SK-N-SH (cell line): ENCODE measurements around the gene SIX6. TPM values are rescaled to one million over a fixed set of nuclear protein-coding genes. Genes with fewer than 3 reads are reported as not detected.
A peak's percentile ranks its signal among the peaks of the same experiment; 100 is the strongest.
"Not testable (repeated sequence)": the region's sequence is repeated elsewhere in the genome, so short reads cannot be mapped to it uniquely, and the experiment has no call there.

Experiments used
- CTCF ChIA-PET: fragments of 300-600, 350-600 bp; formaldehyde crosslinking; extraction: SDS; loops from one replicate; lab custom pipeline; 2021; lab: Yijun Ruan, JAX
- POLR2A ChIA-PET: fragments of 350-600 bp; sonication (Branson Sonifier 250); formaldehyde crosslinking; extraction: SDS; loops from one replicate; lab custom pipeline; 2020; ENCODE audit warnings: antibody characterized with exemption, inconsistent platforms; lab: Yijun Ruan, JAX
- DNase-seq: peaks from one replicate; pipeline ENCODE4 v3.0.0; 2012
- H2AFZ ChIP-seq: fragments of 200-600 bp; sonication (generic); 2 replicates; pipeline ENCODE4 v1.8.1; 2016; ENCODE audit warnings: antibody characterized with exemption, mild to moderate bottlenecking, low read depth
- H3F3A ChIP-seq: fragments of 200-600 bp; sonication (generic); replicated peaks from 2 replicates; pipeline ENCODE3; 2016; ENCODE audit warnings: antibody characterized with exemption, mild to moderate bottlenecking; ENCODE audit not compliant: insufficient read depth
- H3K27ac ChIP-seq, 2 experiments: fragments of 200-500 bp in 1 of 2; fragments of 200-600 bp in 1 of 2; sonication (Bioruptor generic) in 1 of 2; sonication (generic), shearing (Covaris generic) in 1 of 2; 2 replicates each; pipeline versions ENCODE4 v1.5.1 to v1.6.1; 2014 to 2016; ENCODE audit warnings: low read depth in 2 of 2, inconsistent platforms in 1 of 2, low read length in 1 of 2, mild to moderate bottlenecking in 1 of 2, mixed read lengths in 1 of 2
- H3K27me3 ChIP-seq: fragments of 200-600 bp; sonication (generic), shearing (Covaris generic); 2 replicates; pipeline ENCODE4 v1.6.1; 2016; ENCODE audit warnings: mixed run types; ENCODE audit not compliant: insufficient read depth
- H3K36me3 ChIP-seq, 2 experiments: fragments of 200-500 bp in 1 of 2; fragments of 200-600 bp in 1 of 2; sonication (Bioruptor generic) in 1 of 2; sonication (generic) in 1 of 2; replicated peaks in 1 of 2; 2 replicates each; pipeline versions ENCODE3 to v1.5.1; 2014 to 2016; ENCODE audit warnings: low read length in 1 of 2, mild to moderate bottlenecking in 1 of 2; ENCODE audit not compliant: insufficient read depth in 2 of 2, control insufficient read depth in 1 of 2
- H3K4me1 ChIP-seq, 2 experiments: fragments of 200-500 bp in 1 of 2; fragments of 200-600 bp in 1 of 2; sonication (Bioruptor generic) in 1 of 2; sonication (generic), shearing (Covaris generic) in 1 of 2; 2 replicates each; pipeline versions ENCODE4 v1.5.1 to v1.6.1; 2014 to 2016; ENCODE audit warnings: low read depth in 1 of 2, low read length in 1 of 2, mixed run types in 1 of 2; ENCODE audit not compliant: insufficient read depth in 2 of 2, control insufficient read depth in 1 of 2
- H3K4me2 ChIP-seq: fragments of 200-600 bp; sonication (generic), shearing (Covaris generic); 2 replicates; pipeline ENCODE4 v1.6.1; 2017; ENCODE audit warnings: mixed run types
- H3K4me3 ChIP-seq, 2 experiments: fragments of 200-500 bp in 1 of 2; fragments of 200-600 bp in 1 of 2; sonication (Bioruptor generic) in 1 of 2; sonication (generic), shearing (Covaris generic) in 1 of 2; 2 replicates each; pipeline versions ENCODE4 v1.5.1 to v1.8.1; 2014 to 2016; ENCODE audit warnings: low read depth in 2 of 2, inconsistent platforms in 1 of 2, low read length in 1 of 2, mild to moderate bottlenecking in 1 of 2, mixed read lengths in 1 of 2, moderate library complexity in 1 of 2
- H3K79me2 ChIP-seq: fragments of 200-600 bp; sonication (generic); 2 replicates; pipeline ENCODE4 v1.8.1; 2017; ENCODE audit warnings: mild to moderate bottlenecking; ENCODE audit not compliant: insufficient read depth
- H3K9ac ChIP-seq: fragments of 200-600 bp; sonication (generic); 2 replicates; pipeline ENCODE4 v1.6.1; 2017; ENCODE audit warnings: mixed run types
- H3K9me2 ChIP-seq: fragments of 200-600 bp; sonication (generic); 2 replicates; pipeline ENCODE4 v1.6.1; 2017; ENCODE audit warnings: mixed run types
- H3K9me3 ChIP-seq: fragments of 200-600 bp; sonication (generic); 2 replicates; pipeline ENCODE4 v1.6.1; 2017; ENCODE audit warnings: mixed run types, mild to moderate bottlenecking, moderate library complexity
- H4K20me1 ChIP-seq: fragments of 200-600 bp; sonication (generic); 2 replicates; pipeline ENCODE4 v1.6.1; 2017; ENCODE audit warnings: mild to moderate bottlenecking, mixed run types; ENCODE audit not compliant: insufficient read depth
- ELF1 ChIP-seq: IDR thresholded peaks from 2 replicates; pipeline ENCODE4 v1.4.0; 2012
- EZH2phosphoT487 ChIP-seq: fragments of 200-600 bp; sonication (generic); IDR thresholded peaks from 2 replicates; pipeline ENCODE4 v1.6.1; 2017; ENCODE audit warnings: low read depth, mixed run types, mild to moderate bottlenecking, antibody characterized with exemption, moderate library complexity, borderline replicate concordance
- FOSL2 ChIP-seq: IDR thresholded peaks from 2 replicates; pipeline ENCODE4 v1.4.0; 2012; ENCODE audit warnings: low read depth, mild to moderate bottlenecking, moderate library complexity, borderline replicate concordance
- FOXJ3 ChIP-seq: sonication (generic); formaldehyde crosslinking; IDR thresholded peaks from 2 replicates; pipeline ENCODE4 v1.5.1; 2020; ENCODE audit warnings: mild to moderate bottlenecking, missing genetic modification reagents
- MXI1 ChIP-seq: IDR thresholded peaks from 2 replicates; pipeline ENCODE4 v1.6.1; 2012; ENCODE audit warnings: mild to moderate bottlenecking, low read depth, low read length, improper control_type of control experiment
- PBX3 ChIP-seq: IDR thresholded peaks from 2 replicates; pipeline ENCODE4; 2012
- POLR2AphosphoS5 ChIP-seq: IDR thresholded peaks from 2 replicates; pipeline ENCODE4 v1.6.1; 2012; ENCODE audit warnings: low read depth, low read length
- RCOR1 ChIP-seq: fragments of 150-350 bp; IDR thresholded peaks from 2 replicates; pipeline ENCODE4 v1.6.1; 2017; ENCODE audit warnings: antibody characterized with exemption, low read length
- REST ChIP-seq: IDR thresholded peaks from 2 replicates; pipeline ENCODE4 v1.6.1; 2012; ENCODE audit warnings: mild to moderate bottlenecking, low read depth, low read length, moderate library complexity
- RFX5 ChIP-seq: IDR thresholded peaks from 2 replicates; pipeline ENCODE4 v1.6.1; 2012; ENCODE audit warnings: mild to moderate bottlenecking, improper control_type of control experiment, low read length
- USF1 ChIP-seq: IDR thresholded peaks from 2 replicates; pipeline ENCODE4 v1.4.0; 2012; ENCODE audit warnings: low read depth, borderline replicate concordance
- WGBS: methylation state at CpG from one replicate; pipeline ENCODE4 v1.1.6; 2017; ENCODE audit warnings: low lambda C conversion rate; 5-methylcytosine and 5-hydroxymethylcytosine counted together
- polyA plus RNA-seq, 3 experiments: library from polyadenylated mRNA; depleted of rRNA; stranded (reverse); fragments of >200 nt; gene quantifications; 2 replicates each; pipeline ENCODE4 v1.2.3, GENCODE V29; 2012

Gene SIX6
- polyA plus RNA-seq (2012; rRNA removed) = not detected in 2 replicates
- polyA plus RNA-seq (2012; cell fraction: cytosol; rRNA removed) = 0.01 TPM in 1 of 2 replicates, not detected in the other
- polyA plus RNA-seq (2012; cell fraction: nucleus; rRNA removed) = not detected in 2 replicates

GRCh38 chr14:60508707-60509437 lies at the start of gene SIX6:
Gene SIX6, plus strand, starts transcription at chr14:60509146. Its CDS starts 253 bp downstream, at chr14:60509399.
- 10% methylated on average over 22 of the region's 55 CpGs for WGBS
- CTCF ChIA-PET = interaction anchor here (1.4 to 4.8 kb wide), 7 partner anchors 13 to 325 kb away, joined by 3 to 17 read pairs (median 4); no protein-coding TSS in a partner anchor
- Histone ChIP-seq H4K20me1 (no peaks in the 10 kb centered on the region), H3K9me2 (no peaks in the 10 kb centered on the region), H3K36me3 (no peaks in the 10 kb centered on the region), H3K4me3 (peak within 1 kb of the TSS; percentile 38 to 41; a peak in 3 of 4 replicates), H3K79me2 (no peaks in the 10 kb centered on the region), H3K27me3 (peaks cover 85% of the 10 kb centered on the region), H3K4me1 (peaks cover 3 to 20% of the 10 kb centered on the region in 2 experiments; a peak in 1 of 4 replicates), H3K9me3 (no peaks in the 10 kb centered on the region), H3K4me2 (peak within 1 kb of the TSS; percentile 78), H3F3A (no peaks in the 10 kb centered on the region), H3K9ac (no peak within 1 kb of the TSS), H3K27ac (no peak within 1 kb of the TSS), H2AFZ (no peak within 1 kb of the TSS)
- TF ChIP-seq RFX5 (no peak), EZH2phosphoT487 (0 out of 2 replicates have a peak, but pooled peaks have one; percentile 43), ELF1 (no peak), POLR2AphosphoS5 (no peak), FOSL2 (no peak), REST (peak; percentile 94), PBX3 (peak; percentile 80), FOXJ3 (CRISPR knock-in tag) (no peak), RCOR1 (no peak), MXI1 (no peak), USF1 (no peak)
- DNase-seq = peak; percentile 77
- POLR2A ChIA-PET = no interaction called here

GRCh38 chr14:60480248-60480647 lies 28.7 kb upstream of the SIX6 start:
- H3K79me2 ChIP-seq, H2AFZ ChIP-seq, H3K36me3 ChIP-seq, H4K20me1 ChIP-seq, CTCF ChIA-PET, H3F3A ChIP-seq, H3K4me2 ChIP-seq, H3K9me2 ChIP-seq, H3K9me3 ChIP-seq, POLR2A ChIA-PET, DNase-seq, H3K4me3 ChIP-seq, H3K9ac ChIP-seq, H3K4me1 ChIP-seq, H3K27ac ChIP-seq, H3K27me3 ChIP-seq: not testable (repeated sequence)
- WGBS = 85% methylated on average over 7 of the region's 7 CpGs
